ENCODE data around the gene SESTD1. TPM values are rescaled to one million over a fixed set of nuclear protein-coding genes. Genes with fewer than 3 reads are reported as not detected.

SESTD1 gene, protein sequence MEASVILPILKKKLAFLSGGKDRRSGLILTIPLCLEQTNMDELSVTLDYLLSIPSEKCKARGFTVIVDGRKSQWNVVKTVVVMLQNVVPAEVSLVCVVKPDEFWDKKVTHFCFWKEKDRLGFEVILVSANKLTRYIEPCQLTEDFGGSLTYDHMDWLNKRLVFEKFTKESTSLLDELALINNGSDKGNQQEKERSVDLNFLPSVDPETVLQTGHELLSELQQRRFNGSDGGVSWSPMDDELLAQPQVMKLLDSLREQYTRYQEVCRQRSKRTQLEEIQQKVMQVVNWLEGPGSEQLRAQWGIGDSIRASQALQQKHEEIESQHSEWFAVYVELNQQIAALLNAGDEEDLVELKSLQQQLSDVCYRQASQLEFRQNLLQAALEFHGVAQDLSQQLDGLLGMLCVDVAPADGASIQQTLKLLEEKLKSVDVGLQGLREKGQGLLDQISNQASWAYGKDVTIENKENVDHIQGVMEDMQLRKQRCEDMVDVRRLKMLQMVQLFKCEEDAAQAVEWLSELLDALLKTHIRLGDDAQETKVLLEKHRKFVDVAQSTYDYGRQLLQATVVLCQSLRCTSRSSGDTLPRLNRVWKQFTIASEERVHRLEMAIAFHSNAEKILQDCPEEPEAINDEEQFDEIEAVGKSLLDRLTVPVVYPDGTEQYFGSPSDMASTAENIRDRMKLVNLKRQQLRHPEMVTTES
- 20.5 to 31.9 TPM (median 28.1 TPM) in 5 replicates for total RNA-seq (2022; extraction: Qiagen RNA extraction)

DNA sequence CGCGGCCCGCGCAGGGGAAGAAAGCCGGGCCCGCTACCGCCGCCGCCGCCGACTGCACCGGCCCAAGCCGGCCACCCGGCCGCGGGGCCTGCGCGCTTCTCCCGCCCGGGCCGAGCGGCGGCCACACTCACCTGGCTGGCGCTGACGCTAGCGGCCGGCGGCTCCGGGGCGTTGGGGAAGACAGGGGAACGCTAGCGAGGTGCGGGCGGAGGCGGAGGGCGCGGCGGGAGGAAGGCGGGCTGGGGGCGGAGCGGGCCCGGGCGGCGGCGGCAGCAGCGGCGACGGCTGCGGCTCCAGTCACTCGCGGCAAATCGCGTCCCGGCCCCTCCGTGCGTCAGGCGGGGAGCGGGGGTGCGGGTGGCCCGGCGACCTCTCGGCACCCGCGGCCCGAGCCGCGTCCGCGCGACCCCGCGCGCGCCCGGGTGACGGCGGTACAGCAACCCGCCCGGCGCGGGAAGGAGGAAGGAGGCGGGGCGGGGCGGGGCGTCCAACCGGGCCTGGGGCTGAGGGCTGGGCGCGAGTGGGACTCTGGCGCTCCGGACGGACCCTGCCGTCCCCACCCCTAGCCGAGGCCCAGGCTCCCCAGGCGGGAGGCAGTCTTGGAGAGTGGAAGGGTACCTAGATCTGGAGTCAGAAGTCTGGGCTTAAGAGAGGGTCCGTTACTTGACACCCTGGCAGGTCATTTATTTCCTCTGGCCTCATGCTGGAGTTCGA lies at the start of gene SESTD1:
SESTD1 (minus strand) TSS at position 465 of the 714 bp plus-strand sequence. CDS start 72,991 bp downstream, outside the sequence.

Other genes with a start within 250 kb of the SESTD1 start
- gene CCDC141, start 214.7 kb downstream of the SESTD1 start, total RNA-seq (2022; extraction: Qiagen RNA extraction): 0.02 TPM in 1 of 5 replicates, not detected in the others